WTC11 (cell line): ENCODE results near the gene CCDC141. TPM values are rescaled to one million over a fixed set of nuclear protein-coding genes. Genes with fewer than 3 reads are reported as not detected.

Source experiments
- ATAC-seq: fragments of 200-7000 bp; cut with Tn5 transposase; 2 replicates; pipeline ENCODE4 v1.10.0; 2021; ENCODE audit warnings: mild to moderate bottlenecking, moderate library complexity
- CTCF ChIA-PET: fragments of 300-600 bp; sonication (Branson Sonifier 250); formaldehyde crosslinking; loops from one replicate; lab custom pipeline; 2021; ENCODE audit warnings: antibody characterized with exemption; lab: Charles Lee
- POLR2A ChIA-PET: fragments of 350-600 bp; sonication (Branson Sonifier 250); formaldehyde crosslinking; loops from one replicate; lab custom pipeline; 2021; ENCODE audit warnings: antibody characterized with exemption; lab: Charles Lee
- DNase-seq: peaks from one replicate; pipeline ENCODE4 v3.0.0; 2021; ENCODE audit warnings: low spot score
- H3K27ac Mint-ChIP-seq: 2 replicates; pipeline ENCODE4 v1.8.0; 2021; ENCODE audit warnings: mixed read lengths
- H3K27me3 Mint-ChIP-seq: 2 replicates; pipeline ENCODE4 v1.8.0; 2021; ENCODE audit warnings: low read depth, mild to moderate bottlenecking, moderate library complexity, mixed read lengths
- H3K36me3 Mint-ChIP-seq: 2 replicates; pipeline ENCODE4 v1.8.0; 2021; ENCODE audit warnings: mixed read lengths
- H3K4me1 Mint-ChIP-seq: 2 replicates; pipeline ENCODE4 v1.8.0; 2022; ENCODE audit warnings: mixed read lengths
- H3K4me3 Mint-ChIP-seq: 2 replicates; pipeline ENCODE4 v1.8.0; 2021; ENCODE audit warnings: mild to moderate bottlenecking, moderate library complexity, mixed read lengths
- H3K9me3 Mint-ChIP-seq: 2 replicates; pipeline ENCODE4 v1.8.0; 2021; ENCODE audit warnings: mixed read lengths
- EMX1 ChIP-seq: fragments of 250-450 bp; sonication (Bioruptor Pico); IDR thresholded peaks from 2 replicates; pipeline ENCODE4 v1.8.0; 2021; ENCODE audit warnings: mild to moderate bottlenecking
- GRHL2 ChIP-seq: fragments of 250-450 bp; sonication (Bioruptor Pico); IDR thresholded peaks from 2 replicates; pipeline ENCODE4 v1.8.0; 2022; ENCODE audit warnings: mild to moderate bottlenecking, moderate library complexity; ENCODE audit not compliant: insufficient replicate concordance, severe bottlenecking
- KAT7 ChIP-seq: sonication (generic); formaldehyde crosslinking; IDR thresholded peaks from 2 replicates; pipeline ENCODE4 v1.8.1; 2023; ENCODE audit warnings: missing genetic modification reagents, mild to moderate bottlenecking, borderline replicate concordance
- MYBL2 ChIP-seq: sonication (generic); formaldehyde crosslinking; IDR thresholded peaks from 2 replicates; pipeline ENCODE4 v1.8.1; 2023; ENCODE audit warnings: mild to moderate bottlenecking, moderate library complexity, missing genetic modification reagents
- NFYB ChIP-seq: sonication (generic); formaldehyde crosslinking; conservative IDR thresholded peaks from 2 replicates; pipeline ENCODE4 v1.8.0; 2022; ENCODE audit warnings: low read depth, missing genetic modification reagents
- RELA ChIP-seq: sonication (generic); formaldehyde crosslinking; IDR thresholded peaks from 2 replicates; pipeline ENCODE4 v1.8.1; 2022; ENCODE audit warnings: missing genetic modification reagents, mild to moderate bottlenecking, borderline replicate concordance
- SMAD4 ChIP-seq: sonication (generic); formaldehyde crosslinking; IDR thresholded peaks from 2 replicates; pipeline ENCODE4 v1.8.0; 2022; ENCODE audit warnings: mild to moderate bottlenecking, missing genetic modification reagents
- SOX15 ChIP-seq: fragments of 250-450 bp; sonication (Bioruptor Pico); IDR thresholded peaks from 2 replicates; pipeline ENCODE4 v1.9.0; 2021; ENCODE audit warnings: mild to moderate bottlenecking
- TCF7 ChIP-seq: sonication (generic); formaldehyde crosslinking; IDR thresholded peaks from 2 replicates; pipeline ENCODE4 v1.8.0; 2022; ENCODE audit warnings: mild to moderate bottlenecking, low read depth, missing genetic modification reagents, moderate library complexity
- ZNF121 ChIP-seq: sonication (generic); formaldehyde crosslinking; IDR thresholded peaks from 2 replicates; pipeline ENCODE4 v1.8.0; 2023; ENCODE audit warnings: missing genetic modification reagents
- ZNF232 ChIP-seq: sonication (generic); formaldehyde crosslinking; IDR thresholded peaks from 2 replicates; pipeline ENCODE4 v1.8.0; 2022; ENCODE audit warnings: mild to moderate bottlenecking, missing genetic modification reagents
- ZNF263 ChIP-seq: sonication (generic); formaldehyde crosslinking; IDR thresholded peaks from 2 replicates; pipeline ENCODE4 v1.8.1; 2022; ENCODE audit warnings: low read depth, mild to moderate bottlenecking, moderate library complexity, missing genetic modification reagents
- ZNF423 ChIP-seq: fragments of 250-450 bp; sonication (Bioruptor Pico); IDR thresholded peaks from 2 replicates; pipeline ENCODE4 v2.1.2; 2022; ENCODE audit warnings: mild to moderate bottlenecking, moderate library complexity
- total RNA-seq: library from RNA; stranded (reverse); gene quantifications from 3 replicates; pipeline ENCODE4 v1.2.3, GENCODE V29; 2021
- TF ChIP-seq, protein P1 (sequence below): sonication (generic); formaldehyde crosslinking; IDR thresholded peaks from 2 replicates; pipeline ENCODE4 v1.8.1; 2022; ENCODE audit warnings: missing genetic modification reagents, borderline replicate concordance
- TF ChIP-seq, protein P2 (sequence below): fragments of 250-450 bp; sonication (Bioruptor Pico); conservative IDR thresholded peaks from 2 replicates; pipeline ENCODE4 v1.9.0; 2021; ENCODE audit warnings: mild to moderate bottlenecking
- TF ChIP-seq, protein P3 (sequence below): sonication (generic); formaldehyde crosslinking; IDR thresholded peaks from 2 replicates; pipeline ENCODE4 v1.8.1; 2023; ENCODE audit warnings: mild to moderate bottlenecking, missing genetic modification reagents, moderate library complexity
- TF ChIP-seq, protein P4 (sequence below): fragments of 250-450 bp; sonication (Bioruptor Pico); IDR thresholded peaks from 2 replicates; pipeline ENCODE4 v1.8.0; 2021; ENCODE audit warnings: mild to moderate bottlenecking
- TF ChIP-seq, protein P5 (sequence below): sonication (generic); formaldehyde crosslinking; conservative IDR thresholded peaks from 2 replicates; pipeline ENCODE4 v1.8.1; 2022; ENCODE audit warnings: mild to moderate bottlenecking, missing genetic modification reagents
- TF ChIP-seq, protein P6 (sequence below): fragments of 200-600 bp; IDR thresholded peaks from 2 replicates; pipeline ENCODE4 v1.8.0; 2022; ENCODE audit warnings: antibody characterized with exemption

Gene CCDC141
- total RNA-seq, 1 experiment from 2014 or later, result 8.5 TPM

DNA sequence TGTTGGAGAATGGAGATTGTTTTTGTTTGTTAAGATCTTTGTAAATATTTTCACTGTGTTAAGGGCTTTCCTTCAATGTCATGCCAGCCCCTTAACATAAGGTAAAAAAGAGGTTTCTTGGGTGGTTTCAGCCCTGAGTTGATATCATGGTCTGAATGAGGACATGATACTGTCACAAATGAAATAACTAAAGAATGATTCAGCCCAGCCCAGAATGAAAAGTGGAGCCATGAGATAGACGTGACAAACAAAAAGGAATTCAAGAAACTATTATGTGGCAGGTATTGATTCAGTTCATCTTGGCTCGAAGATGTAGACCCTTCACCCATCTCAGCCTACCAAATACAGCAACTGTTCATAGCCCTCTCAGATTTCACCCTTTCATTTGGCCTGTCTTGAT is 154.1 kb downstream of the CCDC141 start:
- CTCF ChIA-PET, result no interaction called here

DNA sequence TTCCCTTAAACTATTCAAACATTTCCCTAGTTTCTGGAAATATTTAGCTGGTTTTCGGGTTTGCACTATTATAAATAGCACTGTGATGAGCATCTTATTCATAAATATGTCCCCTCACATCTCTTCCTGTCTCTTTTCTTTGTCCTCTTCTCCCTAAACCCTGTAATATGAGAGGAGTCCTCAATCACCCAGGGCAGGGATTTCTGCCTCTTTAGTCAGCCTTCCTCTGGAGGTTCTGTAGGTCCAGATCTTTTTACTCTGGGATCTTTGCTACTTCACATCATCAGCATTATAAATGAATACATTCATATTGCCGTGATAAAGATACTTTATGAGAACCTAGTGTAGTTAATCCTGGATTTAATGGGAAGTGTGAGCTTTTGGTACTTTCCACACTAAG is 154.8 kb downstream of the CCDC141 start:
- no peak overlapping the region for H3K27ac Mint-ChIP-seq
- ChIA-PET CTCF (interaction anchor here (0.6 kb wide), 1 partner anchor 127 kb away, joined by 3 read pairs; no protein-coding TSS in a partner anchor), POLR2A (no interaction called here)
- no peaks in the 10 kb centered on the region for H3K36me3 Mint-ChIP-seq
- H3K4me1 Mint-ChIP-seq, result peaks cover 24% of the 10 kb centered on the region
- H3K27me3 Mint-ChIP-seq, result no peaks in the 10 kb centered on the region
- no peak overlapping the region for H3K4me3 Mint-ChIP-seq
- TF ChIP-seq SOX15 (no peak), MYBL2 (CRISPR knock-in tag) (no peak), ZNF232 (no peak), ZNF121 (no peak), KAT7 (no peak), NFYB (CRISPR knock-in tag) (no peak), EMX1 (CRISPR knock-in tag) (no peak), GRHL2 (CRISPR knock-in tag) (no peak), ZNF263 (no peak)
- TF ChIP-seq, protein P1, sequence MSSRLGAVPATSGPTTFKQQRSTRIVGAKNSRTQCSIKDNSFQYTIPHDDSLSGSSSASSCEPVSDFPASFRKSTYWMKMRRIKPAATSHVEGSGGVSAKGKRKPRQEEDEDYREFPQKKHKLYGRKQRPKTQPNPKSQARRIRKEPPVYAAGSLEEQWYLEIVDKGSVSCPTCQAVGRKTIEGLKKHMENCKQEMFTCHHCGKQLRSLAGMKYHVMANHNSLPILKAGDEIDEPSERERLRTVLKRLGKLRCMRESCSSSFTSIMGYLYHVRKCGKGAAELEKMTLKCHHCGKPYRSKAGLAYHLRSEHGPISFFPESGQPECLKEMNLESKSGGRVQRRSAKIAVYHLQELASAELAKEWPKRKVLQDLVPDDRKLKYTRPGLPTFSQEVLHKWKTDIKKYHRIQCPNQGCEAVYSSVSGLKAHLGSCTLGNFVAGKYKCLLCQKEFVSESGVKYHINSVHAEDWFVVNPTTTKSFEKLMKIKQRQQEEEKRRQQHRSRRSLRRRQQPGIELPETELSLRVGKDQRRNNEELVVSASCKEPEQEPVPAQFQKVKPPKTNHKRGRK (CRISPR knock-in tag), result no peak
- TF ChIP-seq, protein P2, sequence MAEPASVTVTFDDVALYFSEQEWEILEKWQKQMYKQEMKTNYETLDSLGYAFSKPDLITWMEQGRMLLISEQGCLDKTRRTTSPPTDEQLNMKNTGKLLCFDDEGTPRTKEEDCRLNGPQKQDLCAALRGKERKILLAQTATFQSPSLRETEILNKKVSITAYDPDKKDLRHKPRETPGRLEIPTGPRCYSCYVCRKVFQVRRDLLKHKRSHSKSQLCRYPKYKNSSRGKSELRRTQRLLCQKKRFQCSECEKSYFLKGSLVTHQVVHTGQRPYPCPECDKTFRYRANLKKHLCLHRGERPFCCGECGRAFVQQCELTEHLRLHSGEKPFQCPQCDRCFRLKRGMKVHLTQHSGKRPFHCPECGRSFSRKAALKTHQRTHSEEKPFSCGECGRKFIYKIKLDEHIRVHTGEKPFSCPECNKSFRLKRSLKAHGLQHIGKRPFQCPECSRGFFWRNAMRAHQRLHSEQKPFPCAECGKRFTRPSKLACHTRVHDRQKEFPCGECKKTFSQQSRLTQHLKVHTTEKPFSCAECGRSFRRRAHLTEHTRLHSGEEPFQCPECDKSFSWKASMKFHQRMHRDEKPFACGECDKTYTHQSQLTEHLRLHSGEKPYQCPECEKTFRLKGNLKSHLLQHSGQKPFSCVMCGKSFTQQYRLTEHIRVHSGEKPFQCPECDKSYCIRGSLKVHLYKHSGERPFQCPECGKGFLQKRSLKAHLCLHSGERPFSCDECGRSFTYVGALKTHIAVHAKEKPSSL, result no peak
- TF ChIP-seq, protein P3, sequence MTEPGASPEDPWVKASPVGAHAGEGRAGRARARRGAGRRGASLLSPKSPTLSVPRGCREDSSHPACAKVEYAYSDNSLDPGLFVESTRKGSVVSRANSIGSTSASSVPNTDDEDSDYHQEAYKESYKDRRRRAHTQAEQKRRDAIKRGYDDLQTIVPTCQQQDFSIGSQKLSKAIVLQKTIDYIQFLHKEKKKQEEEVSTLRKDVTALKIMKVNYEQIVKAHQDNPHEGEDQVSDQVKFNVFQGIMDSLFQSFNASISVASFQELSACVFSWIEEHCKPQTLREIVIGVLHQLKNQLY, result no peak
- DNase-seq (no peak), ATAC-seq (no peak)
- H3K9me3 Mint-ChIP-seq, result no peaks in the 10 kb centered on the region

More for the DNA sequence above, 154.1 kb downstream of the CCDC141 start:
- H3K4me1 Mint-ChIP-seq, result peaks cover 24% of the 10 kb centered on the region
- H3K4me3 Mint-ChIP-seq, result no peak overlapping the region
- no peaks in the 10 kb centered on the region for H3K27me3 Mint-ChIP-seq
- H3K36me3 Mint-ChIP-seq, result no peaks in the 10 kb centered on the region
- POLR2A ChIA-PET, result no interaction called here
- H3K9me3 Mint-ChIP-seq, result no peaks in the 10 kb centered on the region
- no peak for ATAC-seq
- H3K27ac Mint-ChIP-seq, result no peak overlapping the region
- no peak for DNase-seq
- TF ChIP-seq, protein P4, sequence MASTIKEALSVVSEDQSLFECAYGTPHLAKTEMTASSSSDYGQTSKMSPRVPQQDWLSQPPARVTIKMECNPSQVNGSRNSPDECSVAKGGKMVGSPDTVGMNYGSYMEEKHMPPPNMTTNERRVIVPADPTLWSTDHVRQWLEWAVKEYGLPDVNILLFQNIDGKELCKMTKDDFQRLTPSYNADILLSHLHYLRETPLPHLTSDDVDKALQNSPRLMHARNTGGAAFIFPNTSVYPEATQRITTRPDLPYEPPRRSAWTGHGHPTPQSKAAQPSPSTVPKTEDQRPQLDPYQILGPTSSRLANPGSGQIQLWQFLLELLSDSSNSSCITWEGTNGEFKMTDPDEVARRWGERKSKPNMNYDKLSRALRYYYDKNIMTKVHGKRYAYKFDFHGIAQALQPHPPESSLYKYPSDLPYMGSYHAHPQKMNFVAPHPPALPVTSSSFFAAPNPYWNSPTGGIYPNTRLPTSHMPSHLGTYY (CRISPR knock-in tag), result no peak
- TF ChIP-seq, protein P5, sequence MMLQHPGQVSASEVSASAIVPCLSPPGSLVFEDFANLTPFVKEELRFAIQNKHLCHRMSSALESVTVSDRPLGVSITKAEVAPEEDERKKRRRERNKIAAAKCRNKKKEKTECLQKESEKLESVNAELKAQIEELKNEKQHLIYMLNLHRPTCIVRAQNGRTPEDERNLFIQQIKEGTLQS, result no peak
- TF ChIP-seq TCF7 (CRISPR knock-in tag) (no peak), ZNF423 (no peak), RELA (CRISPR knock-in tag) (no peak), SMAD4 (CRISPR knock-in tag) (no peak)
- TF ChIP-seq, protein P6, sequence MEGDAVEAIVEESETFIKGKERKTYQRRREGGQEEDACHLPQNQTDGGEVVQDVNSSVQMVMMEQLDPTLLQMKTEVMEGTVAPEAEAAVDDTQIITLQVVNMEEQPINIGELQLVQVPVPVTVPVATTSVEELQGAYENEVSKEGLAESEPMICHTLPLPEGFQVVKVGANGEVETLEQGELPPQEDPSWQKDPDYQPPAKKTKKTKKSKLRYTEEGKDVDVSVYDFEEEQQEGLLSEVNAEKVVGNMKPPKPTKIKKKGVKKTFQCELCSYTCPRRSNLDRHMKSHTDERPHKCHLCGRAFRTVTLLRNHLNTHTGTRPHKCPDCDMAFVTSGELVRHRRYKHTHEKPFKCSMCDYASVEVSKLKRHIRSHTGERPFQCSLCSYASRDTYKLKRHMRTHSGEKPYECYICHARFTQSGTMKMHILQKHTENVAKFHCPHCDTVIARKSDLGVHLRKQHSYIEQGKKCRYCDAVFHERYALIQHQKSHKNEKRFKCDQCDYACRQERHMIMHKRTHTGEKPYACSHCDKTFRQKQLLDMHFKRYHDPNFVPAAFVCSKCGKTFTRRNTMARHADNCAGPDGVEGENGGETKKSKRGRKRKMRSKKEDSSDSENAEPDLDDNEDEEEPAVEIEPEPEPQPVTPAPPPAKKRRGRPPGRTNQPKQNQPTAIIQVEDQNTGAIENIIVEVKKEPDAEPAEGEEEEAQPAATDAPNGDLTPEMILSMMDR, result no peak
